ENCODE results near the gene WDPCP. TPM values are rescaled to one million over a fixed set of nuclear protein-coding genes. Genes with fewer than 3 reads are reported as not detected.

WDPCP gene
- total and polyA plus RNA-seq, 10 of the 15 experiments (the other 5 are each of a cell fraction or from before 2014, with no cell fraction given), result 2.1 to 7.9 (median 4.6) TPM

DNA sequence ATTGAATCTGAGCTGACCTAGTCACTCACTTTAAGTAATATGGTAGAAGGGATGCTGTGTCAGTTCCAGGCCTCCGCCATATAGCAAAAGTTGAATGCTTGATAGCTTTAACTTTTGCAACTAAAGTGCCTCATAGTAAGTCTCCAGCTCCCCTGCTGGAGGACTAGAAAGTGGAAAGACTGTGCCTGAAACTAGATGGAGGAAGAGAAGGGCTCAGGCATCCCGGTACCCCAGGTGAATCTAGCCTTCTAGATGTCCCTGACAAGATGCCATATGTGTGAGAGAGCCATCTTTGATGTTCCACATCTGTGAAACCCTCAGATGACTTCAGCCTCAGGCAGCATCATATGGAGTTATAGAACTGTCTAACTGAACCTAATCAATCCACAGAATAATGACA lies 516.6 kb downstream of the WDPCP start (continued):
- TF ChIP-seq, protein P1, sequence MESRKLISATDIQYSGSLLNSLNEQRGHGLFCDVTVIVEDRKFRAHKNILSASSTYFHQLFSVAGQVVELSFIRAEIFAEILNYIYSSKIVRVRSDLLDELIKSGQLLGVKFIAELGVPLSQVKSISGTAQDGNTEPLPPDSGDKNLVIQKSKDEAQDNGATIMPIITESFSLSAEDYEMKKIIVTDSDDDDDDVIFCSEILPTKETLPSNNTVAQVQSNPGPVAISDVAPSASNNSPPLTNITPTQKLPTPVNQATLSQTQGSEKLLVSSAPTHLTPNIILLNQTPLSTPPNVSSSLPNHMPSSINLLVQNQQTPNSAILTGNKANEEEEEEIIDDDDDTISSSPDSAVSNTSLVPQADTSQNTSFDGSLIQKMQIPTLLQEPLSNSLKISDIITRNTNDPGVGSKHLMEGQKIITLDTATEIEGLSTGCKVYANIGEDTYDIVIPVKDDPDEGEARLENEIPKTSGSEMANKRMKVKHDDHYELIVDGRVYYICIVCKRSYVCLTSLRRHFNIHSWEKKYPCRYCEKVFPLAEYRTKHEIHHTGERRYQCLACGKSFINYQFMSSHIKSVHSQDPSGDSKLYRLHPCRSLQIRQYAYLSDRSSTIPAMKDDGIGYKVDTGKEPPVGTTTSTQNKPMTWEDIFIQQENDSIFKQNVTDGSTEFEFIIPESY (IDR thresholded peaks at IDR 0.05), result no peak
- no peak for TF ChIP-seq RAD51 (IDR thresholded peaks at IDR 0.05)

Small RNA genes within 50 kb of the gene (small RNA-seq; reads per million reads assigned to genes)
- gene RF00017, result not detected

Other genes with a start within 250 kb of the WDPCP start
- 315 and 377 TPM in 2 replicates for gene MDH1, start 486 bp upstream of the WDPCP start, total RNA-seq (2014; rRNA removed)
- gene MDH1, start 486 bp upstream of the WDPCP start, total RNA-seq (2014; rRNA removed; fragmentation: Illumina TruSeq; extraction: Trizol), result 300 and 303 TPM in 2 replicates
- 254 and 272 TPM in 2 replicates for gene MDH1, start 486 bp upstream of the WDPCP start, total RNA-seq (2021)
- 564 and 790 TPM in 2 replicates for gene MDH1, start 486 bp upstream of the WDPCP start, polyA plus RNA-seq (2011; rRNA removed)
- gene MDH1, start 486 bp upstream of the WDPCP start, polyA plus RNA-seq (2014; fragmentation: Illumina TruSeq; extraction: Trizol), result 291 and 330 TPM in 2 replicates
- gene MDH1, start 486 bp upstream of the WDPCP start, polyA plus RNA-seq (2014; fragmentation: Nextera tagmentation; extraction: Ambion mirVana), result 1,000 to 10,000 TPM; 1,221 to 1,581 TPM
- 237 and 271 TPM in 2 replicates for gene MDH1, start 486 bp upstream of the WDPCP start, polyA plus RNA-seq (2014; rRNA removed)
- 100 to 1,000 TPM; 697 to 775 TPM for gene MDH1, start 486 bp upstream of the WDPCP start, polyA plus RNA-seq (2016; fragmentation: Nextera tagmentation; extraction: Ambion mirVana)